Neural cell (in vitro differentiated cells): Measurements from ENCODE around the gene FOXL3. TPM values are rescaled to one million over a fixed set of nuclear protein-coding genes. Genes with fewer than 3 reads are reported as not detected.

Experiments
- H2AFZ ChIP-seq: fragments of 200-600, 300-800 bp; sonication (generic), shearing (Covaris generic); 2 replicates; pipeline ENCODE4 v1.6.0; 2014; ENCODE audit warnings: low read depth, mild to moderate bottlenecking, antibody characterized with exemption, low read length, moderate library complexity
- H3F3A ChIP-seq: fragments of 200-600 bp; shearing (Covaris generic); 2 replicates; pipeline ENCODE4 v1.6.1; 2016; ENCODE audit warnings: mild to moderate bottlenecking, moderate library complexity, mixed read lengths, antibody characterized with exemption, low read length; ENCODE audit not compliant: insufficient read depth, poor library complexity, severe bottlenecking
- H3K27ac ChIP-seq: fragments of 200-600, 300-800 bp; sonication (generic), shearing (Covaris generic); 2 replicates; pipeline ENCODE4 v1.5.1; 2014; ENCODE audit warnings: mild to moderate bottlenecking, low read length, moderate library complexity
- H3K27me3 ChIP-seq: fragments of 300-800, 200-600 bp; sonication (generic), shearing (Covaris generic); 2 replicates; pipeline ENCODE4 v1.6.0; 2014; ENCODE audit warnings: mild to moderate bottlenecking, low read depth, low read length, moderate library complexity; ENCODE audit not compliant: insufficient read depth
- H3K36me3 ChIP-seq: fragments of 300-800, 200-600 bp; sonication (generic), shearing (Covaris generic); 2 replicates; pipeline ENCODE4 v1.5.1; 2014; ENCODE audit warnings: mild to moderate bottlenecking, antibody characterized with exemption, low read length, moderate library complexity; ENCODE audit not compliant: insufficient read depth
- H3K4me2 ChIP-seq: fragments of 300-800, 200-600 bp; sonication (generic), shearing (Covaris generic); 2 replicates; pipeline ENCODE4 v1.6.0; 2014; ENCODE audit warnings: mild to moderate bottlenecking, low read length
- H3K4me3 ChIP-seq: fragments of 300-800, 200-600 bp; sonication (generic), shearing (Covaris generic); 2 replicates; pipeline ENCODE4 v1.5.1; 2014; ENCODE audit warnings: mild to moderate bottlenecking, low read length, moderate library complexity
- H3K79me2 ChIP-seq: fragments of 200-600 bp; shearing (Covaris generic); replicated peaks from 2 replicates; pipeline ENCODE4 v1.6.0; 2014; ENCODE audit warnings: mild to moderate bottlenecking, low read length, moderate library complexity; ENCODE audit not compliant: insufficient read depth
- H3K9ac ChIP-seq: fragments of 300-800, 200-600 bp; sonication (generic), shearing (Covaris generic); 2 replicates; pipeline ENCODE4 v1.6.1; 2016; ENCODE audit warnings: mild to moderate bottlenecking, low read length, mixed read lengths
- H3K9me2 ChIP-seq: fragments of 200-600 bp; shearing (Covaris generic); 2 replicates; pipeline ENCODE4 v1.6.1; 2016; ENCODE audit warnings: mild to moderate bottlenecking, low read length, mixed read lengths; ENCODE audit not compliant: insufficient read depth
- H3K9me3 ChIP-seq: fragments of 200-600, 300-800 bp; sonication (generic), shearing (Covaris generic); 2 replicates; pipeline ENCODE4 v1.6.1; 2016; ENCODE audit warnings: mild to moderate bottlenecking, mixed run types, low read length, moderate library complexity, mixed read lengths
- H4K20me1 ChIP-seq: fragments of 200-600 bp; shearing (Covaris generic); 2 replicates; pipeline ENCODE4 v1.6.1; 2016; ENCODE audit warnings: mild to moderate bottlenecking, mixed run types; ENCODE audit not compliant: insufficient read depth
- EP300 ChIP-seq: fragments of 450-650 bp; conservative IDR thresholded peaks from 2 replicates; pipeline ENCODE4 v1.6.1; 2014; ENCODE audit warnings: antibody characterized with exemption, mild to moderate bottlenecking, moderate library complexity; ENCODE audit not compliant: poor library complexity, severe bottlenecking
- EZH2 ChIP-seq: fragments of 200-600, 300-800 bp; shearing (Covaris generic), sonication (generic); IDR thresholded peaks from 2 replicates; pipeline ENCODE4 v1.6.1; 2014; ENCODE audit warnings: antibody characterized with exemption, low read length, borderline replicate concordance, mild to moderate bottlenecking; ENCODE audit not compliant: insufficient read depth, poor library complexity, severe bottlenecking
- MXI1 ChIP-seq: fragments of 450-650 bp; conservative IDR thresholded peaks from 2 replicates; pipeline ENCODE4 v1.6.1; 2014; ENCODE audit warnings: antibody characterized with exemption, mild to moderate bottlenecking; ENCODE audit not compliant: poor library complexity, severe bottlenecking
- POLR2AphosphoS5 ChIP-seq: IDR thresholded peaks from 2 replicates; pipeline ENCODE4 v1.6.1; 2012
- RAD21 ChIP-seq: fragments of 450-650 bp; conservative IDR thresholded peaks from 2 replicates; pipeline ENCODE4 v1.6.1; 2014; ENCODE audit warnings: antibody characterized with exemption, mild to moderate bottlenecking, moderate library complexity
- SMC3 ChIP-seq: fragments of 450-650 bp; conservative IDR thresholded peaks from 2 replicates; pipeline ENCODE4 v1.6.1; 2014; ENCODE audit warnings: antibody characterized with exemption, mild to moderate bottlenecking, moderate library complexity; ENCODE audit not compliant: poor library complexity
- TAF1 ChIP-seq: IDR thresholded peaks from 2 replicates; pipeline ENCODE4 v1.6.1; 2012; ENCODE audit warnings: low read depth
- polyA plus RNA-seq: library from polyadenylated mRNA; depleted of rRNA; stranded (reverse); fragments of >200 nt; gene quantifications from 2 replicates; pipeline ENCODE4 v1.2.3, GENCODE V29; 2014
- TF ChIP-seq, protein P1 (sequence below): fragments of 450-650 bp; IDR thresholded peaks from 2 replicates; pipeline ENCODE4 v1.5.1; 2014; ENCODE audit warnings: antibody characterized with exemption, mild to moderate bottlenecking, moderate library complexity; ENCODE audit not compliant: poor library complexity, severe bottlenecking
- TF ChIP-seq, protein P2 (sequence below): IDR thresholded peaks from 2 replicates; pipeline ENCODE4 v1.6.1; 2012; ENCODE audit warnings: borderline replicate concordance

The FOXL3 gene
- polyA plus RNA-seq, 1 donor from 2014 or later = not detected

DNA sequence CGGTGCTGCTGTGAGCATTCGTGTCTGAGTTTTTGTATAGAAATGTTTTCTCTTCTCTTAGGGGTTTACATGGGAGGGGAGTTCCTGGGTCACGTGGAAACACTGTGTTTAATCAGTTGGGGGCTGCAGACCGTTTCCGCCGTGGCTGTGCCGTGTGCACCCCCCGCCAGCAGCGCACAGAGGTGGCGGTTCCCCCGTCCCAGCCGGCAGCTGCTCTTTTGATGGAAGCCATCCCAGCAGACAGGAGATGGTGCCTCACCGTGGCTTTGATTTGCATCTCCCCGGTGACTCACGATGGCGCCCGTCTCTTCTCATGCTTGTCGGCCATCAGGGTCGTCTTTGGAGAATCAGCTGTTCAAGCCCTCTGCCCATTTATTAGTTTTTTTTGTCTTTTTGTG lies 34.9 kb upstream of the FOXL3 start:
- Histone ChIP-seq H3K9me2 (no peaks in the 10 kb centered on the region), H2AFZ (no peak overlapping the region), H3K36me3 (peaks cover 6% of the 10 kb centered on the region), H3K4me3 (no peak overlapping the region), H3K27ac (no peak overlapping the region), H3K27me3 (no peaks in the 10 kb centered on the region), H3K9ac (no peak overlapping the region), H3F3A (no peaks in the 10 kb centered on the region), H4K20me1 (no peaks in the 10 kb centered on the region), H3K79me2 (no peaks in the 10 kb centered on the region), H3K9me3 (no peaks in the 10 kb centered on the region), H3K4me2 (no peak overlapping the region)
- TF ChIP-seq EZH2 (no peak), EP300 (no peak), RAD21 (no peak), TAF1 (no peak), MXI1 (no peak), POLR2AphosphoS5 (no peak), SMC3 (no peak)
- TF ChIP-seq, protein P1, sequence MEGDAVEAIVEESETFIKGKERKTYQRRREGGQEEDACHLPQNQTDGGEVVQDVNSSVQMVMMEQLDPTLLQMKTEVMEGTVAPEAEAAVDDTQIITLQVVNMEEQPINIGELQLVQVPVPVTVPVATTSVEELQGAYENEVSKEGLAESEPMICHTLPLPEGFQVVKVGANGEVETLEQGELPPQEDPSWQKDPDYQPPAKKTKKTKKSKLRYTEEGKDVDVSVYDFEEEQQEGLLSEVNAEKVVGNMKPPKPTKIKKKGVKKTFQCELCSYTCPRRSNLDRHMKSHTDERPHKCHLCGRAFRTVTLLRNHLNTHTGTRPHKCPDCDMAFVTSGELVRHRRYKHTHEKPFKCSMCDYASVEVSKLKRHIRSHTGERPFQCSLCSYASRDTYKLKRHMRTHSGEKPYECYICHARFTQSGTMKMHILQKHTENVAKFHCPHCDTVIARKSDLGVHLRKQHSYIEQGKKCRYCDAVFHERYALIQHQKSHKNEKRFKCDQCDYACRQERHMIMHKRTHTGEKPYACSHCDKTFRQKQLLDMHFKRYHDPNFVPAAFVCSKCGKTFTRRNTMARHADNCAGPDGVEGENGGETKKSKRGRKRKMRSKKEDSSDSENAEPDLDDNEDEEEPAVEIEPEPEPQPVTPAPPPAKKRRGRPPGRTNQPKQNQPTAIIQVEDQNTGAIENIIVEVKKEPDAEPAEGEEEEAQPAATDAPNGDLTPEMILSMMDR = no peak
- TF ChIP-seq, protein P2, sequence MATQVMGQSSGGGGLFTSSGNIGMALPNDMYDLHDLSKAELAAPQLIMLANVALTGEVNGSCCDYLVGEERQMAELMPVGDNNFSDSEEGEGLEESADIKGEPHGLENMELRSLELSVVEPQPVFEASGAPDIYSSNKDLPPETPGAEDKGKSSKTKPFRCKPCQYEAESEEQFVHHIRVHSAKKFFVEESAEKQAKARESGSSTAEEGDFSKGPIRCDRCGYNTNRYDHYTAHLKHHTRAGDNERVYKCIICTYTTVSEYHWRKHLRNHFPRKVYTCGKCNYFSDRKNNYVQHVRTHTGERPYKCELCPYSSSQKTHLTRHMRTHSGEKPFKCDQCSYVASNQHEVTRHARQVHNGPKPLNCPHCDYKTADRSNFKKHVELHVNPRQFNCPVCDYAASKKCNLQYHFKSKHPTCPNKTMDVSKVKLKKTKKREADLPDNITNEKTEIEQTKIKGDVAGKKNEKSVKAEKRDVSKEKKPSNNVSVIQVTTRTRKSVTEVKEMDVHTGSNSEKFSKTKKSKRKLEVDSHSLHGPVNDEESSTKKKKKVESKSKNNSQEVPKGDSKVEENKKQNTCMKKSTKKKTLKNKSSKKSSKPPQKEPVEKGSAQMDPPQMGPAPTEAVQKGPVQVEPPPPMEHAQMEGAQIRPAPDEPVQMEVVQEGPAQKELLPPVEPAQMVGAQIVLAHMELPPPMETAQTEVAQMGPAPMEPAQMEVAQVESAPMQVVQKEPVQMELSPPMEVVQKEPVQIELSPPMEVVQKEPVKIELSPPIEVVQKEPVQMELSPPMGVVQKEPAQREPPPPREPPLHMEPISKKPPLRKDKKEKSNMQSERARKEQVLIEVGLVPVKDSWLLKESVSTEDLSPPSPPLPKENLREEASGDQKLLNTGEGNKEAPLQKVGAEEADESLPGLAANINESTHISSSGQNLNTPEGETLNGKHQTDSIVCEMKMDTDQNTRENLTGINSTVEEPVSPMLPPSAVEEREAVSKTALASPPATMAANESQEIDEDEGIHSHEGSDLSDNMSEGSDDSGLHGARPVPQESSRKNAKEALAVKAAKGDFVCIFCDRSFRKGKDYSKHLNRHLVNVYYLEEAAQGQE = no peak

DNA sequence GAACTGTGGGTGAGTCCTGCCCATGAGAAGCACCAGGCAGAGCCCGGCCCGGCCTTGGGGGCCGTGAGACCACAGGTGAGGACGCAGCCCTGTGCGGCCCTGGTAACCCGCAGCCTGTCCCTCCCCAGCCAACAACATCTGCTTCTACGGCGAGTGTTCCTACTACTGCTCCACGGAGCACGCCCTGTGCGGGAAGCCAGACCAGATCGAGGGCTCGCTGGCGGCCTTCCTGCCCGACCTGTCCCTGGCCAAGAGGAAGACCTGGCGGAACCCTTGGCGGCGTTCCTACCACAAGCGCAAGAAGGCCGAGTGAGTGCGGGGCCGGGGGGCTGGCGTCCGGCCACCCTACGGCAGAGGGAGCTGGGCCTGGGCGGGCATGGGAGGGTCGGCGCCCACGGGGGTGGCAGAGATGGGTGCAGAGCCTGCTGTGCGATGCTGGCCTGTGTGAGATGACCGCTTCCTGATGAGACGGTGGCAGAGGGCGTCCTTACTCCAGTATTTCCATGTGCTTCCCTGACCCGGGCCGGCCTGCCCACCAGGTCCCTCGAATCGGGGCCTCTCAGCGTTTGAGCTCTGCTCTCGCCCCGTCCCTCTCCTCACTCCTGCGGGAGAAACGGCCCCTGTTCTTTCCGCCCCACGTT lies 34.1 kb upstream of the FOXL3 start:
- no peaks in the 10 kb centered on the region for H4K20me1 ChIP-seq
- H3K27ac ChIP-seq = no peak overlapping the region
- H3K9me3 ChIP-seq = no peaks in the 10 kb centered on the region
- no peaks in the 10 kb centered on the region for H3K79me2 ChIP-seq
- H3K4me2 ChIP-seq = no peak overlapping the region
- H3F3A ChIP-seq = no peaks in the 10 kb centered on the region
- no peak for TF ChIP-seq EZH2
- TF ChIP-seq RAD21 = no peak
- no peak for TF ChIP-seq EP300
- TF ChIP-seq, protein P1 = no peak
- TF ChIP-seq TAF1 = no peak
- TF ChIP-seq MXI1 = no peak
- TF ChIP-seq POLR2AphosphoS5 = no peak
- TF ChIP-seq, protein P2 = no peak
- TF ChIP-seq SMC3 = no peak
- no peaks in the 10 kb centered on the region for H3K9me2 ChIP-seq
- H3K36me3 ChIP-seq = peaks cover 6% of the 10 kb centered on the region
- no peak overlapping the region for H3K4me3 ChIP-seq
- no peak overlapping the region for H3K9ac ChIP-seq
- H3K27me3 ChIP-seq = no peaks in the 10 kb centered on the region
- H2AFZ ChIP-seq = no peak overlapping the region
